Daoy (cell line): ENCODE results near the gene ZNF444. TPM values are rescaled to one million over a fixed set of nuclear protein-coding genes. Genes with fewer than 3 reads are reported as not detected.
A peak's percentile ranks its signal among the peaks of the same experiment; 100 is the strongest.

Source experiments
- DNase-seq: peaks from one replicate; pipeline ENCODE4 v3.0.0-alpha.2; 2015; ENCODE audit warnings: low read depth
- total RNA-seq: library from RNA; depleted of rRNA; stranded (reverse); fragments of >200 nt; shearing (Covaris generic); gene quantifications from 2 replicates; pipeline ENCODE4 v1.2.3, GENCODE V29; 2014

The ZNF444 gene
- total RNA-seq, 1 experiment from 2014 or later: 24.3 TPM

DNA sequence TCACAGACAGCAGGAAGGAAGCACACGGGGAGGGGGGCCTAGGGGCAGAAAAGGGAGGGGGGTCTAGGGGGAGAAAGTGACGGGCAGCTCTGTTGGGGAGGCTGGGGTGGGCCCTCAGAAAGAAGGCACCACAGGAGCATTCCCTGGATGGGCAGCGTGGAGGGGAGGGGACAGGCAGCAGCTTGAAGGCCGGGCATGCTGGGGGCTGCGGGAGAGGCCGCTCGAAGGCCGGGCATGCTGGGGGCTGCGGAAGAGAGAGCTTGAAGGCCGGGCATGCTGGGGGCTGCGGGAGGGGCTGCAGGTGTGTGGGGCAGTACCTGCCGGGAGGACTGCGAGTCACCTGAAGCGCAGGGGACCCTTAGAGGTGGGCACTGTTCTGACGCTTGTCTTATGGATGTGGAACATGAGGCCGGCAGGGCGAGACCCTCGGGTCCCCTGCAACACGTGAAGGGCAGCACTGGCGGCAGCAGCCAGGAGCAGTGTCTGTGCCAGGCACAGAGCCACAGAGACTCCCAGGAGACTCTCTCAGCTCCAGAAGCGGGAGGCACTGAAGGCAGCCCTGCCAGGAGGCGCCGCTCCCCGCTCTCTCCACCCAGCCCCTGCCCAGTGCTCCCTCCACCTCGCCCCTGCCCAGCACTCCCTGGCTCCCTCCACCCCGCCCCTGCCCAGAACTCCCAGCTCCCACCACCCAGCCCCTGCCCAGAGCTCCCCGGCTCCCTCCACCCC is 33.3 kb upstream of the ZNF444 start:
- DNase-seq: no peak

- DNase-seq: no peak
Measured at GRCh38 chr19:56108447-56109195, 32.5 kb upstream of the ZNF444 start.

DNA sequence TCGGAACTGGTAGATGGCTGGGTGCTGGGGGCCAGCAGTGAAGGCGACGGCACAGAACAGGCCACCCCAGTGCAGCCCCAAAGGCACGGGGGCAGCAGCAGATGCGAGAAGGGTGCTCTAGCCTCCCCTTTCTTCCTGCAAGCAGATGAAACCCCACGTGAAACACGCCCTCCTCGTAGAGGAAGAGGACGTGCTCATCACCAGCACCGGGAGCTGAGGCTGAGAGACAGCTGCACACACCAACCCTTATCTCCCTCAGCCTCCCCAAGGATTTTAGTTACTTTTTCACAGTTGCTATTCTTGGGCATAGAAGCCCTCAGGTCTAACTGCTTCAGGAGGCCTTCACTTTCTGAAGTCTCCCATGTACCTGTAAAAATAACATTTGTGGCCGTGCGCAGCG is 31.9 kb upstream of the ZNF444 start:
- no peak for DNase-seq

- DNase-seq: no peak
Measured at GRCh38 chr19:56110515-56111448, 30.3 kb upstream of the ZNF444 start.

DNA sequence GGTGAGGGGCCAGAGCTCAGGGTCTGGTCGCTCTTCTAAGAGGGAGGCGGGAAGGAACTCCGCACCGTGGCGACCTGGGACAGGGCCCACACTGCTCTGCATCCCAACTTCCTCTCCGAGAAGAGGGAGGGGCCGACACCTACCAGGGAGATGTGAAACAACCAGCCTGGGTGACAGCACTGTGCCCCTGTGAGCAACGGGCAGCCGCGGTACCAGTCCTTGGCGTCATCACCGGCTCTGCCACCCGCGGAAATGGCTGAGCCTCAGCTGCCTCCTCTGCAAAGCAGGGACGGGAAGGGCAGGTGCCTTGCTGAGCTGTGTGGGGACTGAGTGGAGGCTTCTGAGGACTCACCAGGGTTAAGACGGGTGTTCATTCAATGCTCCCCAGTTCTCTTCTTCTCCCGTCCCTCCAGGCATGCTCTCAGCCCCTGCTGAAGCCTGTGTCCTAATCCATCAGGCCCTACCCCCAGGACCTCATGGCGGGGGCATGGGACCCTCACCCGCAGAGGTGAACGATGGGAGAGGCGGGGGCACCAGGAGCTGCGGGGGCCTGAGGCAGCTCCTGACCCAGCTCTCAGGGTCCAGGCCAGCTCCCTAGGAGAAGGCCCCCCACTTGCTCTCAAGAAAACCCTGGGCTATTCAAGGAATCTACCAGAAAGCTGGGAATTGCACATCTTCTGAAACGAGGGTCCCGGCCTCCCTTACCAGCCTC is 29.3 kb upstream of the ZNF444 start:
- no peak for DNase-seq

DNA sequence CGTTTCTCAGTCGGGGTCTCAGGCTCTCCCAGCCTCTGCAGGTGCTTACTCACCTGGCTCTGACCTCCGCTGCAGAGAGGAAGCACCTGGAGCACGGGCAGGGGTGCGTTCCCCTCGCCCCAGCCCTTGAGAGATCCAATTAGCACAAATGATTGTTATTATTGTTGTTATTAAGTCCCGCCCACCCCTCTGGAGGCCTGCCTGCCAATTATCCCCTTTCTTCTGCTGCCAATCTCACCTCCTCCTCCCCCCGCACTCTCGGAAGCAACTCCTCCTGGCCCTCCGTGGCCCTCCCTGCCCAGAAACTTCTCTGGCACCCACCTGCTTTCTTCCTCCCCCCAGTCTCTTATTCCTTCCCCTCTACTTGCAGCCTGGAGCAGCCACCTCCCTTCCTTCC is 28.8 kb upstream of the ZNF444 start:
- no peak for DNase-seq

GRCh38 chr19:56113074-56113632 is 27.9 kb upstream of the ZNF444 start:
- DNase-seq: no peak

- DNase-seq: no peak
Measured at GRCh38 chr19:56114051-56114777, 26.9 kb upstream of the ZNF444 start.

DNA sequence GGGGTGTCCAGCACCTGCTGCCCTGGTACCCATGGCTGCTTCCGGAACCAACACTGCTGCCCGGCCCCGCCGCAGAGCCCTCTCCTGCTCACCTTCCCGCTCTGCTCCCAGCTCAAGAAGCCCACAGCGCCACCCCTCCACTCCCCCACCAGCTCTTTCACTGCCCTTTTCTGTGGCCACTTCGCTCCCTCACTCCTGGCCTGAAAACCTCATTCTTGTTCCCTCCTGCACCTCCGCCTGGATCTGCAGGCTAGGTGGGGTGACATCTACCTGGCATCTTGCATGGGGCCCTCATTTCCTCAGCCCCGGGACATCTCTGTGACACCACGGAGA is 26.3 kb upstream of the ZNF444 start:
- no peak for DNase-seq

- no peak for DNase-seq
Measured at GRCh38 chr19:56115490-56115889, 25.6 kb upstream of the ZNF444 start.

DNA sequence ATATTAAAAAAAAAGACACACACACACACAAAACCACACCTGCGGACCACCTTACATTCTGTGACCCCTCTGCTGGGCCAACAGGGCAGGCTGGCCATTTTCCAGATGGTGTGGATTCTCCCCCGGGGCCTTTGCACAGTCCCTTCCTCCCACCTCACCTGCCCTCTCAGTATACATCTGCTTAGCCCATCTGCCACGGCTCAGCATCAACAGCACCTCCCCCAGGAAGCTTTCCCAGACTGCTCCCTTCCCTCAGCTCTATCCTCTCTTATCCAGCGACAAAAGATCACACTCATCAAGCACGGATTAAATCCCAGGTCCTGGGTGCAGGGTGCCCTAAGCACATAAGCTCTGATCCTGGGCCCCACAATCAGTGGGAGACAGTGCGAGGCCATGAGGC is 24.5 kb upstream of the ZNF444 start:
- no peak for DNase-seq

DNA sequence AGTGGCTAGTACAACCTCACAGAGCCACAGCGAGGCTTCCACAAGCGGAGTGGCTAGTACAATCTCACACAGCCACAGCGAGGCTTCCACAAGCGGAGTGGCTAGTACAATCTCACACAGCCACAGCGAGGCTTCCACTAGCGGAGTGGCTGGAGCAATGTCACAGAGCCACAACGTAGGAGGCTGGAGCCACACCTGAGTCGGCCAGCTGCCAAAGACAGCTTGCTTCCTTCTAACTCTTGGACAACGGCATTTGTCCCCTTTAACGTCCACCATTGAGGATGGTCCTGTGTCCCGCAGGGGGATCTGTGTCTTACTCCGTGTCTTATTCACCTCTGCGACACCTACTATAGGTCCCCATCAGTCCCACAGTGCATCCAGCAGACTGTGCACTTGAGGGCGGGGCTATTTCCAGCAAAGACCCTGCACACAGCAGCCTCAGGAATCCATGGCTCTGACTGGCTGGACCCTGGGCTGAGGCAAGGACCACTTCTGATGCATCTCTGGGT is 23.7 kb upstream of the ZNF444 start:
- DNase-seq: no peak

DNA sequence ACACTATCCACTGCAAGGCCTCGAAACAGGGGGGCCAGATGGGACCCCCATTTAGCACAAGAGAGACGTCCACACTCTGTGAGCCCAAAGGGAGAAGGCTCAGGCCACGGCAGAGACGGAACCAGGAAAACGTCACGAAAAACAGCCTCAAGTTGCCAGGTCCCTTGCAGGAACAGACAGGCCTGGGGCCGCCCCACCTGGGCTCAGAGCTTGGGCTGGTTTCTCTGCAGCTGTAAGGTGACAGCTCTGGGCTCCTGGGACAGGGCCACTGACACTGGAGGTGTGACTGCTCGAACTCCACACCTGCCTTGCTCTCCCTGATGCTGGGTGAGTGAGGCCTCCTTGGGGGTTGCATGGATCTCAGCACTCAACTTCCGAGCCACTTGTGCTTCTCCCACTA is 23.2 kb upstream of the ZNF444 start:
- no peak for DNase-seq

GRCh38 chr19:56118666-56119581 is 22.2 kb upstream of the ZNF444 start:
- no peak for DNase-seq

- DNase-seq: peak; percentile 45
Measured at GRCh38 chr19:56119582-56119978, 21.5 kb upstream of the ZNF444 start.

- no peak for DNase-seq
Measured at GRCh38 chr19:56120002-56120370, 21.1 kb upstream of the ZNF444 start.

GRCh38 chr19:56120371-56121179 is 20.5 kb upstream of the ZNF444 start:
- peak; percentile 87 for DNase-seq
